SK-N-SH (cell line): Measurements from ENCODE around the gene COBL. TPM values are rescaled to one million over a fixed set of nuclear protein-coding genes. Genes with fewer than 3 reads are reported as not detected.

Experiments
- CTCF ChIA-PET: fragments of 300-600, 350-600 bp; formaldehyde crosslinking; extraction: SDS; loops from one replicate; lab custom pipeline; 2021; lab: Yijun Ruan, JAX
- POLR2A ChIA-PET: fragments of 350-600 bp; sonication (Branson Sonifier 250); formaldehyde crosslinking; extraction: SDS; loops from one replicate; lab custom pipeline; 2020; ENCODE audit warnings: antibody characterized with exemption, inconsistent platforms; lab: Yijun Ruan, JAX
- DNase-seq: peaks from one replicate; pipeline ENCODE4 v3.0.0; 2012
- H2AFZ ChIP-seq: fragments of 200-600 bp; sonication (generic); 2 replicates; pipeline ENCODE4 v1.8.1; 2016; ENCODE audit warnings: antibody characterized with exemption, mild to moderate bottlenecking, low read depth
- H3F3A ChIP-seq: fragments of 200-600 bp; sonication (generic); replicated peaks from 2 replicates; pipeline ENCODE3; 2016; ENCODE audit warnings: antibody characterized with exemption, mild to moderate bottlenecking; ENCODE audit not compliant: insufficient read depth
- H3K27ac ChIP-seq, 2 experiments: fragments of 200-500 bp in 1 of 2; fragments of 200-600 bp in 1 of 2; sonication (Bioruptor generic) in 1 of 2; sonication (generic), shearing (Covaris generic) in 1 of 2; 2 replicates each; pipeline versions ENCODE4 v1.5.1 to v1.6.1; 2014 to 2016; ENCODE audit warnings: low read depth in 2 of 2, inconsistent platforms in 1 of 2, low read length in 1 of 2, mild to moderate bottlenecking in 1 of 2, mixed read lengths in 1 of 2
- H3K27me3 ChIP-seq: fragments of 200-600 bp; sonication (generic), shearing (Covaris generic); 2 replicates; pipeline ENCODE4 v1.6.1; 2016; ENCODE audit warnings: mixed run types; ENCODE audit not compliant: insufficient read depth
- H3K36me3 ChIP-seq, 2 experiments: fragments of 200-500 bp in 1 of 2; fragments of 200-600 bp in 1 of 2; sonication (Bioruptor generic) in 1 of 2; sonication (generic) in 1 of 2; replicated peaks in 1 of 2; 2 replicates each; pipeline versions ENCODE3 to v1.5.1; 2014 to 2016; ENCODE audit warnings: low read length in 1 of 2, mild to moderate bottlenecking in 1 of 2; ENCODE audit not compliant: insufficient read depth in 2 of 2, control insufficient read depth in 1 of 2
- H3K4me1 ChIP-seq, 2 experiments: fragments of 200-500 bp in 1 of 2; fragments of 200-600 bp in 1 of 2; sonication (Bioruptor generic) in 1 of 2; sonication (generic), shearing (Covaris generic) in 1 of 2; 2 replicates each; pipeline versions ENCODE4 v1.5.1 to v1.6.1; 2014 to 2016; ENCODE audit warnings: low read depth in 1 of 2, low read length in 1 of 2, mixed run types in 1 of 2; ENCODE audit not compliant: insufficient read depth in 2 of 2, control insufficient read depth in 1 of 2
- H3K4me2 ChIP-seq: fragments of 200-600 bp; sonication (generic), shearing (Covaris generic); 2 replicates; pipeline ENCODE4 v1.6.1; 2017; ENCODE audit warnings: mixed run types
- H3K4me3 ChIP-seq, 2 experiments: fragments of 200-500 bp in 1 of 2; fragments of 200-600 bp in 1 of 2; sonication (Bioruptor generic) in 1 of 2; sonication (generic), shearing (Covaris generic) in 1 of 2; 2 replicates each; pipeline versions ENCODE4 v1.5.1 to v1.8.1; 2014 to 2016; ENCODE audit warnings: low read depth in 2 of 2, inconsistent platforms in 1 of 2, low read length in 1 of 2, mild to moderate bottlenecking in 1 of 2, mixed read lengths in 1 of 2, moderate library complexity in 1 of 2
- H3K79me2 ChIP-seq: fragments of 200-600 bp; sonication (generic); 2 replicates; pipeline ENCODE4 v1.8.1; 2017; ENCODE audit warnings: mild to moderate bottlenecking; ENCODE audit not compliant: insufficient read depth
- H3K9ac ChIP-seq: fragments of 200-600 bp; sonication (generic); 2 replicates; pipeline ENCODE4 v1.6.1; 2017; ENCODE audit warnings: mixed run types
- H3K9me2 ChIP-seq: fragments of 200-600 bp; sonication (generic); 2 replicates; pipeline ENCODE4 v1.6.1; 2017; ENCODE audit warnings: mixed run types
- H3K9me3 ChIP-seq: fragments of 200-600 bp; sonication (generic); 2 replicates; pipeline ENCODE4 v1.6.1; 2017; ENCODE audit warnings: mixed run types, mild to moderate bottlenecking, moderate library complexity
- H4K20me1 ChIP-seq: fragments of 200-600 bp; sonication (generic); 2 replicates; pipeline ENCODE4 v1.6.1; 2017; ENCODE audit warnings: mild to moderate bottlenecking, mixed run types; ENCODE audit not compliant: insufficient read depth
- CHD2 ChIP-seq: fragments of 150-350 bp; IDR thresholded peaks from 2 replicates; pipeline ENCODE4 v1.6.1; 2018; ENCODE audit warnings: low read length; ENCODE audit not compliant: partially characterized antibody
- EZH2phosphoT487 ChIP-seq: fragments of 200-600 bp; sonication (generic); IDR thresholded peaks from 2 replicates; pipeline ENCODE4 v1.6.1; 2017; ENCODE audit warnings: low read depth, mixed run types, mild to moderate bottlenecking, antibody characterized with exemption, moderate library complexity, borderline replicate concordance
- FOSL2 ChIP-seq: IDR thresholded peaks from 2 replicates; pipeline ENCODE4 v1.4.0; 2012; ENCODE audit warnings: low read depth, mild to moderate bottlenecking, moderate library complexity, borderline replicate concordance
- FOXM1 ChIP-seq: IDR thresholded peaks from 2 replicates; pipeline ENCODE4 v1.4.0; 2012; ENCODE audit warnings: low read depth, mild to moderate bottlenecking
- GABPA ChIP-seq: IDR thresholded peaks from 2 replicates; pipeline ENCODE4 v1.4.0; 2012; ENCODE audit warnings: low read depth, mild to moderate bottlenecking
- JUND ChIP-seq: IDR thresholded peaks from 2 replicates; pipeline ENCODE4 v1.4.0; 2012
- MEF2A ChIP-seq: IDR thresholded peaks from 2 replicates; pipeline ENCODE4 v1.4.0; 2012; ENCODE audit warnings: low read depth, borderline replicate concordance
- MXI1 ChIP-seq: IDR thresholded peaks from 2 replicates; pipeline ENCODE4 v1.6.1; 2012; ENCODE audit warnings: mild to moderate bottlenecking, low read depth, low read length, improper control_type of control experiment
- POLR2AphosphoS5 ChIP-seq: IDR thresholded peaks from 2 replicates; pipeline ENCODE4 v1.6.1; 2012; ENCODE audit warnings: low read depth, low read length
- RCOR1 ChIP-seq: fragments of 150-350 bp; IDR thresholded peaks from 2 replicates; pipeline ENCODE4 v1.6.1; 2017; ENCODE audit warnings: antibody characterized with exemption, low read length
- RFX5 ChIP-seq: IDR thresholded peaks from 2 replicates; pipeline ENCODE4 v1.6.1; 2012; ENCODE audit warnings: mild to moderate bottlenecking, improper control_type of control experiment, low read length
- RXRA ChIP-seq: IDR thresholded peaks from 2 replicates; pipeline ENCODE4 v1.4.0; 2012; ENCODE audit warnings: low read depth, mild to moderate bottlenecking, borderline replicate concordance
- SIN3A ChIP-seq: IDR thresholded peaks from 2 replicates; pipeline ENCODE4 v1.6.1; 2012; ENCODE audit warnings: low read depth, mild to moderate bottlenecking, low read length, moderate library complexity, borderline replicate concordance
- SMC3 ChIP-seq: IDR thresholded peaks from 2 replicates; pipeline ENCODE4 v1.6.1; 2012; ENCODE audit warnings: low read depth, low read length, improper control_type of control experiment
- TAF1 ChIP-seq: IDR thresholded peaks from 2 replicates; pipeline ENCODE4 v1.6.1; 2012; ENCODE audit warnings: low read depth, mild to moderate bottlenecking, low read length, moderate library complexity, borderline replicate concordance
- WGBS: methylation state at CpG from one replicate; pipeline ENCODE4 v1.1.6; 2017; ENCODE audit warnings: low lambda C conversion rate; 5-methylcytosine and 5-hydroxymethylcytosine counted together
- polyA plus RNA-seq, 3 experiments: library from polyadenylated mRNA; depleted of rRNA; stranded (reverse); fragments of >200 nt; gene quantifications; 2 replicates each; pipeline ENCODE4 v1.2.3, GENCODE V29; 2012
- TF ChIP-seq, protein P1 (sequence below): fragments of 200-600 bp; sonication (generic); IDR thresholded peaks from 2 replicates; pipeline ENCODE4 v1.6.1; 2017; ENCODE audit warnings: antibody characterized with exemption, mild to moderate bottlenecking, moderate library complexity
- TF ChIP-seq, protein P2 (sequence below): IDR thresholded peaks from 2 replicates; pipeline ENCODE4 v1.4.0; 2012; ENCODE audit warnings: low read depth
- TF ChIP-seq, protein P3 (sequence below): fragments of 150-350 bp; IDR thresholded peaks from 2 replicates; pipeline ENCODE4 v1.6.1; 2017; ENCODE audit warnings: antibody characterized with exemption, low read length, low read depth, borderline replicate concordance

COBL gene
- polyA plus RNA-seq, 1 of the 3 experiments (the other 2 are of a cell fraction), result under 0.01 TPM

DNA sequence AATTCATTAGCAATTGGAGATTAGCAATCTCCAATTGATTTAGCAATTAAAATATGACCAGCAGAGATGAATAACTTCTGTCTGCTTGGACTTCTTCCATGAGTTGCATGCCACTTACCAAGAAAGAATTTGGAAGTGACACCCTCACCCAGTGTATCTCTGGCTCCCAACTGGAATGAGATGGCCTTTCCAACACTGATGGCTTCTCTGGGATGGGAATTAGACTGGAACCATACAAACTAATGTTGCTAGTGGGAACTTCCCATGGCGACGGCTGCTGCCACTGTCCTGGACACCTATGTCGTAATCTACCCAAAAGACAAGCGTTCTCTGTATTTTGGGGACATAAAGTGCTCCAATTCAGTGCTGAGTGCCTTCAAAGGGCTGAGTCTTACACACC is 192.3 kb downstream of the COBL start:
- H2AFZ ChIP-seq, result no peak overlapping the region
- no peak overlapping the region for H3K4me3 ChIP-seq
- WGBS, result 17% methylated on average over 3 of the region's 4 CpGs
- no peaks in the 10 kb centered on the region for H3K36me3 ChIP-seq
- peaks cover 7% of the 10 kb centered on the region for H3F3A ChIP-seq
- H3K79me2 ChIP-seq, result no peaks in the 10 kb centered on the region
- POLR2A ChIA-PET, result no interaction called here
- H3K9me2 ChIP-seq, result no peaks in the 10 kb centered on the region
- no peaks in the 10 kb centered on the region for H3K4me1 ChIP-seq
- H3K27me3 ChIP-seq, result peaks cover 11% of the 10 kb centered on the region; the same call in 1 of the 2 replicates
- CTCF ChIA-PET, result no interaction called here
- DNase-seq, result no peak
- H3K9ac ChIP-seq, result no peak overlapping the region
- no peaks in the 10 kb centered on the region for H3K9me3 ChIP-seq
- H4K20me1 ChIP-seq, result no peaks in the 10 kb centered on the region
- 0 out of 2 replicates have a peak overlapping the region, but pooled peaks have one; percentile 13 for H3K4me2 ChIP-seq
- no peak overlapping the region for H3K27ac ChIP-seq
- TF ChIP-seq, protein P1, sequence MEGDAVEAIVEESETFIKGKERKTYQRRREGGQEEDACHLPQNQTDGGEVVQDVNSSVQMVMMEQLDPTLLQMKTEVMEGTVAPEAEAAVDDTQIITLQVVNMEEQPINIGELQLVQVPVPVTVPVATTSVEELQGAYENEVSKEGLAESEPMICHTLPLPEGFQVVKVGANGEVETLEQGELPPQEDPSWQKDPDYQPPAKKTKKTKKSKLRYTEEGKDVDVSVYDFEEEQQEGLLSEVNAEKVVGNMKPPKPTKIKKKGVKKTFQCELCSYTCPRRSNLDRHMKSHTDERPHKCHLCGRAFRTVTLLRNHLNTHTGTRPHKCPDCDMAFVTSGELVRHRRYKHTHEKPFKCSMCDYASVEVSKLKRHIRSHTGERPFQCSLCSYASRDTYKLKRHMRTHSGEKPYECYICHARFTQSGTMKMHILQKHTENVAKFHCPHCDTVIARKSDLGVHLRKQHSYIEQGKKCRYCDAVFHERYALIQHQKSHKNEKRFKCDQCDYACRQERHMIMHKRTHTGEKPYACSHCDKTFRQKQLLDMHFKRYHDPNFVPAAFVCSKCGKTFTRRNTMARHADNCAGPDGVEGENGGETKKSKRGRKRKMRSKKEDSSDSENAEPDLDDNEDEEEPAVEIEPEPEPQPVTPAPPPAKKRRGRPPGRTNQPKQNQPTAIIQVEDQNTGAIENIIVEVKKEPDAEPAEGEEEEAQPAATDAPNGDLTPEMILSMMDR, result no peak
- TF ChIP-seq, protein P2, sequence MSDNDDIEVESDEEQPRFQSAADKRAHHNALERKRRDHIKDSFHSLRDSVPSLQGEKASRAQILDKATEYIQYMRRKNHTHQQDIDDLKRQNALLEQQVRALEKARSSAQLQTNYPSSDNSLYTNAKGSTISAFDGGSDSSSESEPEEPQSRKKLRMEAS, result no peak
- no peak for TF ChIP-seq JUND
- no peak for TF ChIP-seq CHD2
- TF ChIP-seq GABPA, result no peak
- no peak for TF ChIP-seq TAF1
- no peak for TF ChIP-seq FOSL2
- no peak for TF ChIP-seq POLR2AphosphoS5
- TF ChIP-seq, protein P3, sequence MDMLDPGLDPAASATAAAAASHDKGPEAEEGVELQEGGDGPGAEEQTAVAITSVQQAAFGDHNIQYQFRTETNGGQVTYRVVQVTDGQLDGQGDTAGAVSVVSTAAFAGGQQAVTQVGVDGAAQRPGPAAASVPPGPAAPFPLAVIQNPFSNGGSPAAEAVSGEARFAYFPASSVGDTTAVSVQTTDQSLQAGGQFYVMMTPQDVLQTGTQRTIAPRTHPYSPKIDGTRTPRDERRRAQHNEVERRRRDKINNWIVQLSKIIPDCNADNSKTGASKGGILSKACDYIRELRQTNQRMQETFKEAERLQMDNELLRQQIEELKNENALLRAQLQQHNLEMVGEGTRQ, result no peak
- no peak for TF ChIP-seq MXI1
- TF ChIP-seq RFX5, result no peak
- TF ChIP-seq MEF2A, result no peak
- TF ChIP-seq SIN3A, result no peak
- no peak for TF ChIP-seq RCOR1
- TF ChIP-seq SMC3, result no peak
- no peak for TF ChIP-seq EZH2phosphoT487
- TF ChIP-seq RXRA, result no peak
- no peak for TF ChIP-seq FOXM1
